Astrocyte (in vitro differentiated cells and primary cell): ENCODE data around the gene GTF2IRD1. TPM values are rescaled to one million over a fixed set of nuclear protein-coding genes. Genes with fewer than 3 reads are reported as not detected.
"Not testable (repeated sequence)": the region's sequence is repeated elsewhere in the genome, so short reads cannot be mapped to it uniquely, and the experiment has no call there.

Source experiments
- DNase-seq: peaks from one replicate; pipeline ENCODE4 v3.0.0-alpha.2; 2010; ENCODE audit warnings: low read depth
- FAIRE-seq: peaks from 2 replicates; lab custom pipeline; 2011; peaks lifted over from hg19 to GRCh38; lab: Jason Lieb, UNC
- H2AFZ ChIP-seq: 2 replicates; pipeline ENCODE4 v1.6.0; 2012; ENCODE audit warnings: low read depth, low read length, inconsistent platforms
- H3K27ac ChIP-seq: 2 replicates; pipeline ENCODE4 v1.5.1; 2011; ENCODE audit warnings: low read depth, low read length, inconsistent platforms
- H3K27me3 ChIP-seq: 2 replicates; pipeline ENCODE4 v1.6.0; 2011; ENCODE audit warnings: low read length, inconsistent platforms; ENCODE audit not compliant: insufficient read depth
- H3K36me3 ChIP-seq: 2 replicates; pipeline ENCODE4 v1.5.1; 2011; ENCODE audit warnings: low read length, inconsistent platforms; ENCODE audit not compliant: insufficient read depth
- H3K4me1 ChIP-seq: 2 replicates; pipeline ENCODE4 v1.5.1; 2011; ENCODE audit warnings: low read length, inconsistent platforms; ENCODE audit not compliant: insufficient read depth
- H3K4me2 ChIP-seq: 2 replicates; pipeline ENCODE4 v1.6.0; 2012; ENCODE audit warnings: low read length, inconsistent platforms
- H3K4me3 ChIP-seq: 2 replicates; pipeline ENCODE4 v1.5.1; 2011; ENCODE audit warnings: low read depth, mild to moderate bottlenecking, low read length, inconsistent platforms; ENCODE audit not compliant: insufficient read depth
- H3K79me2 ChIP-seq: 2 replicates; pipeline ENCODE4 v1.6.0; 2012; ENCODE audit warnings: mild to moderate bottlenecking, low read length, inconsistent platforms; ENCODE audit not compliant: insufficient read depth
- H3K9ac ChIP-seq: 2 replicates; pipeline ENCODE4 v1.6.0; 2012; ENCODE audit warnings: mild to moderate bottlenecking, low read length, inconsistent platforms
- H3K9me3 ChIP-seq: 2 replicates; pipeline ENCODE4 v1.5.1; 2012; ENCODE audit warnings: low read depth, mild to moderate bottlenecking, low read length, inconsistent platforms; ENCODE audit not compliant: insufficient read depth
- H4K20me1 ChIP-seq: 2 replicates; pipeline ENCODE4 v1.6.0; 2012; ENCODE audit warnings: low read length, inconsistent platforms; ENCODE audit not compliant: insufficient read depth
- H3K27ac Mint-ChIP-seq: one replicate; pipeline ENCODE4 v1.8.0; 2021; ENCODE audit warnings: mild to moderate bottlenecking, mixed read lengths; ENCODE audit not compliant: unreplicated experiment
- H3K27me3 Mint-ChIP-seq: one replicate; pipeline ENCODE4 v1.8.0; 2021; ENCODE audit warnings: low read depth, mixed read lengths; ENCODE audit not compliant: unreplicated experiment
- H3K36me3 Mint-ChIP-seq: one replicate; pipeline ENCODE4 v1.8.0; 2021; ENCODE audit warnings: low read depth, mixed read lengths; ENCODE audit not compliant: unreplicated experiment
- H3K4me1 Mint-ChIP-seq: one replicate; pipeline ENCODE4 v1.8.0; 2021; ENCODE audit warnings: low read depth, mixed read lengths; ENCODE audit not compliant: unreplicated experiment
- H3K4me3 Mint-ChIP-seq: one replicate; pipeline ENCODE4 v1.8.0; 2021; ENCODE audit warnings: mild to moderate bottlenecking, moderate library complexity, mixed read lengths; ENCODE audit not compliant: unreplicated experiment
- H3K9me3 Mint-ChIP-seq: one replicate; pipeline ENCODE4 v1.8.0; 2021; ENCODE audit warnings: mild to moderate bottlenecking, mixed read lengths; ENCODE audit not compliant: unreplicated experiment
- EZH2 ChIP-seq: IDR thresholded peaks from 2 replicates; pipeline ENCODE4 v1.6.1; 2012; ENCODE audit warnings: mild to moderate bottlenecking, low read length, inconsistent platforms; ENCODE audit not compliant: insufficient read depth
- total RNA-seq: library from RNA; stranded (reverse); gene quantifications from 2 replicates; pipeline ENCODE4 v1.2.1, GENCODE V29; 2021
- TF ChIP-seq, protein P1 (sequence below): IDR thresholded peaks from 2 replicates; pipeline ENCODE4 v1.5.1; 2011; ENCODE audit warnings: low read depth, mild to moderate bottlenecking, inconsistent platforms, low read length, moderate library complexity; ENCODE audit not compliant: insufficient read depth

GTF2IRD1 gene
- total RNA-seq, 1 donor from 2014 or later, result 19.3 TPM

DNA sequence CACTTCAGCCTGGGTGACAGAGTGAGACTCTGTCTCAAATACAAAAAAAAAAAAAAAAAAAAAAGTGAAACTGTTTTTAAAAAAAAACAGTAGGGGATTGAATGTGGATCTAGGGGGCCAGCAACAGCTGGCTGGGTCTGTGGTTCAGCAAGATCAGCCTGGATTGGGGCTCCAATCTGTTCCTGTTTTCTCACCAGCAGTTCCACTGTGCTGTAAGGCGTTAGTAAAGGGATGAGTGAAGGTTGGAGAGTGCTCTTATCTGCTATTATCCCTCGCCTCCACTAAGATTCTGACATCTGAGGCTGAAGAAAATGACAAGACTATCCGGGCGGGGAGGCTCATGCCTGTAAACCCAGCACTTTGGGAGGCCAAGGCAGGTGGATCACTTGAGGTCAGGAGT is 41.6 kb upstream of the GTF2IRD1 start:
- Histone ChIP-seq H3K9me3 (no peaks in the 10 kb centered on the region), H2AFZ (no peak overlapping the region), H4K20me1 (no peaks in the 10 kb centered on the region), H3K4me3 (no peak overlapping the region), H3K79me2 (no peaks in the 10 kb centered on the region), H3K27me3 (no peaks in the 10 kb centered on the region), H3K9ac (no peak overlapping the region), H3K27ac (no peak overlapping the region), H3K36me3 (no peaks in the 10 kb centered on the region), H3K4me1 (no peaks in the 10 kb centered on the region), H3K4me2 (no peak overlapping the region)
- Mint-ChIP-seq H3K4me3 (no peak overlapping the region), H3K27me3 (peaks cover 2% of the 10 kb centered on the region), H3K27ac (no peak overlapping the region), H3K4me1 (no peaks in the 10 kb centered on the region), H3K36me3 (no peaks in the 10 kb centered on the region), H3K9me3 (no peaks in the 10 kb centered on the region)
- no peak for TF ChIP-seq EZH2
- TF ChIP-seq, protein P1, sequence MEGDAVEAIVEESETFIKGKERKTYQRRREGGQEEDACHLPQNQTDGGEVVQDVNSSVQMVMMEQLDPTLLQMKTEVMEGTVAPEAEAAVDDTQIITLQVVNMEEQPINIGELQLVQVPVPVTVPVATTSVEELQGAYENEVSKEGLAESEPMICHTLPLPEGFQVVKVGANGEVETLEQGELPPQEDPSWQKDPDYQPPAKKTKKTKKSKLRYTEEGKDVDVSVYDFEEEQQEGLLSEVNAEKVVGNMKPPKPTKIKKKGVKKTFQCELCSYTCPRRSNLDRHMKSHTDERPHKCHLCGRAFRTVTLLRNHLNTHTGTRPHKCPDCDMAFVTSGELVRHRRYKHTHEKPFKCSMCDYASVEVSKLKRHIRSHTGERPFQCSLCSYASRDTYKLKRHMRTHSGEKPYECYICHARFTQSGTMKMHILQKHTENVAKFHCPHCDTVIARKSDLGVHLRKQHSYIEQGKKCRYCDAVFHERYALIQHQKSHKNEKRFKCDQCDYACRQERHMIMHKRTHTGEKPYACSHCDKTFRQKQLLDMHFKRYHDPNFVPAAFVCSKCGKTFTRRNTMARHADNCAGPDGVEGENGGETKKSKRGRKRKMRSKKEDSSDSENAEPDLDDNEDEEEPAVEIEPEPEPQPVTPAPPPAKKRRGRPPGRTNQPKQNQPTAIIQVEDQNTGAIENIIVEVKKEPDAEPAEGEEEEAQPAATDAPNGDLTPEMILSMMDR, result no peak
- FAIRE-seq (no peak), DNase-seq (no peak)

- H3K4me3 ChIP-seq, result no peak overlapping the region
- H3K79me2 ChIP-seq, result no peaks in the 10 kb centered on the region
- H2AFZ ChIP-seq, result no peak overlapping the region
- Mint-ChIP-seq H3K9me3 (no peaks in the 10 kb centered on the region), H3K36me3 (no peaks in the 10 kb centered on the region), H3K27ac (no peak overlapping the region), H3K27me3 (peaks cover 2% of the 10 kb centered on the region), H3K4me3 (no peak overlapping the region), H3K4me1 (no peaks in the 10 kb centered on the region)
- H4K20me1 ChIP-seq, result no peaks in the 10 kb centered on the region
- no peak for DNase-seq
- no peak for FAIRE-seq
- H3K9me3 ChIP-seq, result no peaks in the 10 kb centered on the region
- H3K9ac ChIP-seq, result no peak overlapping the region
- no peak for TF ChIP-seq EZH2
- no peaks in the 10 kb centered on the region for H3K36me3 ChIP-seq
- H3K4me2 ChIP-seq, result no peak overlapping the region
- no peaks in the 10 kb centered on the region for H3K27me3 ChIP-seq
- H3K27ac ChIP-seq, result no peak overlapping the region
- H3K4me1 ChIP-seq, result peaks cover 2% of the 10 kb centered on the region
Measured at GRCh38 chr7:74412603-74413002, 41.1 kb upstream of the GTF2IRD1 start.

DNA sequence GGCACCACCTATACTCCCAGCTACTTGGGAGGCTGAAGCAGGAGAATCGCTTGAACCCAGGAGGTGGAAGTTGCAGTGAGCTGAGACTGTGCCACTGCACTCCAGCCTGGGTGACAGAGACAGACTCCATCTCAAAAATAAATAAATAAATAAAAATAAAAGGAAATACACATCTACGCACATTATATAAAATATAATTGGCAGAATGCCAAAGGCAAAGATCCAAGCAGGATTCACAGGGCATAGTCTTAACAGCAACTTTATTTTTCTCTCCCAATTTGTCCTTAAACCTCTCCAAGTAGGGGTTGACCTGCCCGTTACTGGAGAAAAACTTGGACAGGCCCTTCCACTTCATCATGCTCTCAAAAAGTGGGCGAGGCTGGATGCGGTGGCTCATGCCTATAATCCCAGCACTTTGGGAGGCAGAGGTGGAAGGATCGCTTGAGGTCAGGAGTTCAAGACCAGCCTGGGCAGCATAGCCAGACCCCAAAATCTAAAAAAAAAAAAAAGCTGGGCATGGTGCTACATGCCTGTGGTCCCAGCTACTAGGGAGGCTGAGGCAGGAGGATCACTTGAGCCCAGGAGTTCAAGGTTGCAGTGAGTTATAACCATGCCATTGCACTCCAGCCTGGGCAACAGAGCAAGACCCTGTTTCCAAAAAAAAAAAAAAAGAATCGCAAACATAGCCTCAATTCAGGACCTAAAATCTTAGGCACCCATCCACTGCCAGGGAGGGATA is 38.9 kb upstream of the GTF2IRD1 start:
- not testable (repeated sequence) for H3K9ac ChIP-seq, FAIRE-seq, H3K79me2 ChIP-seq, H3K4me1 ChIP-seq, H2AFZ ChIP-seq, H3K27me3 ChIP-seq, H3K36me3 ChIP-seq, H3K27me3 Mint-ChIP-seq, H3K27ac ChIP-seq, H3K4me1 Mint-ChIP-seq, DNase-seq, H3K9me3 ChIP-seq, H4K20me1 ChIP-seq, H3K36me3 Mint-ChIP-seq, H3K4me2 ChIP-seq, H3K9me3 Mint-ChIP-seq, H3K27ac Mint-ChIP-seq, H3K4me3 Mint-ChIP-seq, H3K4me3 ChIP-seq
